HG02943 (cell line): Measurements from ENCODE around the gene HIVEP3.

Experiments
- ATAC-seq: cut with Tn5 transposase; IDR thresholded peaks from one replicate; pipeline ENCODE4 v1.9.1; 2021; ENCODE audit warnings: mild to moderate bottlenecking, low read depth, moderate library complexity; ENCODE audit not compliant: unreplicated experiment

The HIVEP3 gene

DNA sequence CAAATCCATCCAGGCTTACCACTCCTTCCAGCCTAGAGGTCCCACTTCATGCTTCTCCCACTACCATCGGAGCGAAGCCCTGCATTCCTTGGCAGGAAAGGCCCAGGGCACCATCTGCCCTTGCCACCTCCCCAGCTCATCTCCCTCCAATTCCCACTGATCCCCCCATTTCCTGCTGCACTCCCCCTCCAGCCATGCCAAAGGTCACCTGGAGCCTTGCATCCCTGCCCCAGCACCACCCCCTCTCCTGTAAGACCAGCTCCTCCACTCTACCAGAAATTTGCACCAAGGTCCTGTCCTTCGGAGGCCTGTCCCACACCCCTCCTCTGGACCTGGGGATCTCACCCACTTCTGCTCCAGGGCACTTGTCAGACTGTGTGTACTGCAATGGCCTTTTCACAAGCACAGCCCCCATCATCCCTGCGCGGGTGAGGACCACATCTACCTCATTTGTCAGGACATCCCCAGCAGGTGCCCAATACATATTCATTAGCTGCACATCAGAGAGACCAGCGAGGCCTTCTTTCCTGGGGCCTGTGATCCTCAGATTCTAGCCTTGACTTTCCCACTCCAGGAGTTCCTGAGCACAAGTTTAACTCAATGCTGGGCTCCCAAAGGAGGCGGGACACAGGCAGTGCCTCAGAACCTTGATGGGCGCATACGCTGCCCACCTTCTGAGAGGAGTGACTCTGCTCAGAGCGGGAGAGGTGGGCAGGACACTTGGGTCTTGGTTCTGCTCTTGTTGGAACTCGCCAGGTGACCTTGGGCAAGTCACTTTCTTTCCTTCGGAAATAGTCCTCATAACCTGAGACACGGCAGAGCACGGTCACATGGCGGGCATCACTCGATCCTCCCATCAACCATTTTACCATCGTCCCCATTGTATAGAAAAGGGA is 384.3 kb downstream of the HIVEP3 start:
- no peak for ATAC-seq

DNA sequence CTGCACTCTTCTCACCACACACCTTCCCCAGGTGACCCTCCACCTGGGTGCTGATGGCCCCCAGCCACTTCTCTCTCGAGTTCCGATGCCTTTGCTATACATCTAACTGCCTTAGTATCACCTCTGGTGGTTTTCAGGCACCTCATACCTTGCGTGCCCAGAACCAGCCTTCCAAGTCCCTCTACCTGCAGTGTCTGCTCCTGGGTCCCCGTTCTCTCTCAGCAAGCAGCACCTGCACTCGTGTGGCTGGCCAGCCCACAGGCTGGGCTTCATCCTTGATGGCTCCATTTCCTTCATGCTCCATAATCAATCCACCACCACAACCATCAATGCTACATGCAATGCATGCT is 385.0 kb downstream of the HIVEP3 start:
- ATAC-seq, result no peak

DNA sequence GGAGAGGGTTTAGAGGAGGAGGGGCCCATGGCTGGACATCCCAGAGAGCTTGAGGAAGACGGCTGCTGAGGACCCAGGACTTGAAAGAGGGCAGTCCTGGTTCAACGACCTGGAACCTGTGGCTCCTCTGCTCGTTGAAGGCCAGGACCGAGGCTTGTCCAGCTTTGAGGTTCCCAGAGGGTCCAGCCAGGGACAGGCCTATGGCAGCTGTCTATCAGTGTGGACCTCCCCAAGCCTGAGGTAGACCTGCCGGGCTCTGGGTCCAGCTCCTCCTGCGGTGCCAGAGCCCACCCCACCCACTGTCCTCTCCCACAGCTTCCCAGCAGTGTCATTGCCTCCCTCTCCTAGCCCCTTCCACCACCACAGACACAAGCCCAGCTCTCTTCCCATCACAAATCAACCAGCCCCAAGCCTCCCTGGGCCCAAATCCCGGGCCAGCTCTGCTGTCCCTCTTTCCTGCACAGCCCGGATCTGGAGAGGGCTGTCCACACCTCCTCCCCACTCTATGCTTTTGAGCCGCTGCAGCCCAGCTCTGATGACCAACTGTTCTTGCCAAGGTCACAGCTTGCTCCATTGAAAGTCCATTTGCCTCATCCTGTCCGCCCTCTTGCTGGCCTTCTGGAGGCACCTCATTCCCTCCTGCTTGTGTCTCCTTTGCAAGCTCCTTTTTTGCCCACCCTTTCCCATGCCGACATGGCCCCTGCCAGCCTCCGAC is 385.5 kb downstream of the HIVEP3 start:
- ATAC-seq, result no peak

DNA sequence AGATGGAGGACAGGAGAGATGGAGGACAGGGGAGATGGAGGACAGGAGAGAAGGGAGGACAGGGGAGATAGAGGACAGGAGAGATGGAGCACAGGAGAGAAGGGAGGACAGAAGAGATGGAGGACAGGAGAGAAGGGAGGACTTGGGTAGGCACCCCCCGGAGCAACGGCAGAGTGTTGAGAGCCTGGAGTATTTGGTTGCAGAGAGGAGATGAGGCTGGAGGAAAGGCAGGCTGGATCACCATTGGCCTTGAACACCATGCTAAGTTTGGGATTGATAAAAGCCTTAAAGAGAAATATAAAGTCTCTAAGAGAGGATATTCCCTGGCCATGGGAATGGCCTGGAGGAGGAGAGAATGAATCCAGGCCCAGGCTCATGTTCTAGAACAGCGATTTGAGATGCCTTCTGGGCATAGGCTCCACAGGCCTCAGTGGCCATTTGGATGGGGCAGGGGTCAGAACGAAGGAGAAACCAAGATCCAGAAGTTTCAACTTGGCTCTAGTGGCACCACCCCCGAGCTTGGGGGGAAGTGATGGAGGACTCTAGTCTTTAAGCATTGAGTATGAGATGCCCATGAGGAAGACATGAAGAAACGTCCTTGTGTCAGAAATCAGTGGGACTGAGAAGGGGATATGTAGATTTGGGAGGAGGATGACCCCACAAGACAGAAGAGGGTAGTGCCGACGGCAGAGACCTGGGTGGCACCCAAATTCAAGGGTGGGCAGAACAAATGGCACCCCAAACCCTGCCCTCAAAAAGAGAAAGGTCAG is 386.3 kb downstream of the HIVEP3 start:
- no peak for ATAC-seq

DNA sequence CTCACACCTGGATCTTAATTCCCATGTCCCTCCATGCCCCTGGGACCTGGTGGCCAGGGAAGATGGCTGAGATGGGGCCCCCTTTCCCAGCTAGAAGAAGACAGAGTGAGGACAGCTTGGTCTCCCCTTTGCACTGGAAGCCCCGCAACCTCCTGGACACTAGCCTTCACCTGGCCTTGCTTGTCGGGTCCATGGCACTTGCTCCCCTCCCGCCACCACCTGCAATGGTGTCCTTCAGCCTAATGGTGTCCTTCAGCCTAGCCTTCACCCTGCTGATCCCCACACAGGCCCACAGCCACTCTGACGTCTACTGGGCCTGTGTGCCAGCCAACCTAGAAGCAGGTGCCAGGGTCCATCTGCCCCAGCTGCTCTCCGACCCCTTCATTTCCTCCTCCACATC is 388.3 kb downstream of the HIVEP3 start:
- ATAC-seq, result no peak

DNA sequence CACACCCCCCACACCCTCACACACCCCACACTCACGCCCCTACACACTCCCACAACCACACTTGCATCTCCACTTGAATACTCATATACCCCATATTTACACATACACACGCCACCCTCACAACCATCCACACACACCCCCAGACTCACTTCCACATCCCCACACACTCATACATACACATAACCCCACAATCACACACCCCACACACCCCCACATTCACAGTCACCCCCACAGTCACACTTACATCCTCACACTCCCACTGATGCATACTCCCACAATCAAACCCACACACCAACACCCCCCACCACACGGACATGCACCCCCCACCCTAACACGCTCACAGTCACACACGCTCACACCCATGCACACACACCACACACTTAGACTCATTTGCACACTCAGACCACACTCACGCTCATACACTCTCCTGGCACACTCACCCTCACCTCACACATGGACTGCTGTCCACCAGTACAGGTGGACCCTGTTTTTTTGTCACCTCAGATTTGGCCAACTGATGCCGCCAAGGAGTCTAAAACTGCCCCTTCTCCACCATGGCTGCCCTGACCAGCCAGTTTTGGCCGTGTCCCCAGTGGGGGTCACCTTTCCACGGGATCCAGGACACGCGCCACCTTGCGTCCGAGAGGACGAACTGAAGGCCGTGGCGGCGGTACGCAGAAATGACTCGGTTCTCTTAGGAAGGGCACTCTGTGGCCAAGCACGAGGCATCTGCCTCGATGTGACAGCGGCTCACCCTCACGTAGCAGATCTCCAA is 388.9 kb downstream of the HIVEP3 start:
- ATAC-seq, result no peak

DNA sequence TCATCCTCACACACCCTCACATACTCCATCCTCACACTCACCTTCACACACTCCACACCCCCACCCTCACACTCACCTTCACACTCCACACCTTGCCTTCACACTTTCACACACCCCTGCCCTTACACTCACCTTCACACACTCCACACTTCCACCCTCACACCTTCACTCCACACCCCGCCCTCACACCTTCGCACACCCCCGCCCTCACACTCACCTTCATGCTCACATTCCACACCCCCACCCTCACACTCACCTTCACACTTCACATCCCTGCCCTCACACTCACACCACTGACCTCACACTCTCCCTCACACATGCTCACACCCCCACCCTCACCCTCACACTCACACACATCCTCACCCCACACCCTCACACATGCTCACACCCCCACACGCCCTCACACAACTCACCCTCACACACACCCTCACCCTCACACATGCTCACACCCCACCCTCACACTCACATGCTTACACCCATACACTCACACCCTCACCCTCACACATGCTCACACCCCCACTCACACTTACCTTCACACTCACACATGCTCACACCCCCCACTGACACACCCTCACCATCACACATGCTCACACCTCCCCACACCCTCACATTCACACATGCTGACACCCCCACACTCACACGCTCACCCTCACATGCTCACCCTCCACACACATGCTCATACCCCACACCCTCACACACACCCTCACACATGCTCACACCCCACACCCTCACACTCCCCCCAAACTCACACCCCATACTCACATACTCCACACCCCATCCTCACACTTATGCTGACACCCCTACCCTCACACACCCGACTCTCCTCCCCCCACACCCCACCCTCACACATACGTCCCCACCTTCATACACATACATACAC is 389.8 kb downstream of the HIVEP3 start:
- no peak for ATAC-seq

DNA sequence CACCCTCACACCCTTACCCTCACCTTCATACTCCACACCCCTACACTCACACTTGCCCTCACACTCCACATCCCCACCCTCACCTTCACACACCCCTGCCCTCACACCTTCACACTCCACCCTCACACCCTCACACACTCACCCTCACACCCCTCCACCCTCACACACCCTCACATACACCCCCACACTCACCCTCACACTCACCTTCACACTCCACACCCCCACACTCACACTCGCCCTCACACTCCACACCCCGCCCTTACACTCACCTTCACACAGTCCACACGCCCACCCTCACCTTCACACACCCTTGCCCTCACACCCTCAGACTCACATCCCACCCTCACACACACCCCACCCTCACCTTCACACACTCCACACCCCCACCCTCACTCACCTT is 390.6 kb downstream of the HIVEP3 start:
- no peak for ATAC-seq

DNA sequence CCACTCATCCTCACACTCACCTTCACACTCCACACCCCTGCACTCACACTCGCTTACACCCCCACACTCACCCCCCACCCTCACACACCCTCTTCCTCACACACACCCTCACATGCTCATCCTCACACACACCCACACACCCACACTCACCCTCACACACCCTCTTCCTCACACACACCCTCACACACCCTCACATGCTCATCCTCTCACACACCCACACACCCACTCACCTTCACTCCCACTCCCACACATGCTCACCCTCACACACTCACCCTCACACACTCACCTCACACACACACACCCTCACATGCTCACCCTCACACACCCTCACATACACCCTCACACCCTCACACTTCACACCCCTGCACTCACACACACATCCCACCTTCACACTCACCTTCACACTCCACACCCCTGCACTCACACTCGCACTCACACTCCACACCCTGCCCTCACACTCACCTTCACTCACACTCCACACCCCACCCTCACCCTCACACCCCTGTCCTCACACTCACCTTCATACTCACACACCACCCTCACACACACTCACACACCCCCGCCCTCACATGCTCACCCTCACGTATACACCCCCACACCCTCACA is 391.7 kb downstream of the HIVEP3 start:
- no peak for ATAC-seq

DNA sequence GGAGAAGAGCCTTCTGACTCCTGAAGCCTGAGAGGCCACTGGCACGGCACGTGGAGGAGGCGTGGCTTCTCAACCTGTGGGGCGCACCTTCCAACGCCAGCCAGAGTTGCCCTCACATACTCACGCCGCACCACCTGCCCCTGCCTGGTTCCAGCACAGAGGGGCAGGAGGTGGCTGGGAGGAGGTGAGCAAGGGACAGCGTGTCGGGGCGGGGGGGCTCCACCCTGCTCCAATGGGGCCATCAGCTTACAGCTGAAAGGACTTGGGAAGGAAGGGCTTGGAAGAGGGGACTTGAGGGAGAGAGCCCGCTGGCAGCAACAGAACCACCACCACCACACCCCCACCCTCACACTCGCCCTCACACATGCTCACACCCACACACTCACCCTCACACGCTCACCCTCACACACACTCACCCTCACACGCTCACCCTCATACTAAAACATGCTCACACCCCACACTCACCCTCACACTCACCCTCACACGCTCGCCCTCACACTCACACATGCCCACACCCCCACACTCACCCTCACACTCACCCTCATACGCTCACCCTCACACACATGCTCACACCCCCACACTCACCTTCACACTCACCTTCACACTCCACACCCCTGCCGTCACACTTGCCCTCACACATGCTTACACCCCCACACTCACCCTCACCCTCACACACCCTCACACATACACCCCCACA is 392.7 kb downstream of the HIVEP3 start:
- ATAC-seq, result no peak

DNA sequence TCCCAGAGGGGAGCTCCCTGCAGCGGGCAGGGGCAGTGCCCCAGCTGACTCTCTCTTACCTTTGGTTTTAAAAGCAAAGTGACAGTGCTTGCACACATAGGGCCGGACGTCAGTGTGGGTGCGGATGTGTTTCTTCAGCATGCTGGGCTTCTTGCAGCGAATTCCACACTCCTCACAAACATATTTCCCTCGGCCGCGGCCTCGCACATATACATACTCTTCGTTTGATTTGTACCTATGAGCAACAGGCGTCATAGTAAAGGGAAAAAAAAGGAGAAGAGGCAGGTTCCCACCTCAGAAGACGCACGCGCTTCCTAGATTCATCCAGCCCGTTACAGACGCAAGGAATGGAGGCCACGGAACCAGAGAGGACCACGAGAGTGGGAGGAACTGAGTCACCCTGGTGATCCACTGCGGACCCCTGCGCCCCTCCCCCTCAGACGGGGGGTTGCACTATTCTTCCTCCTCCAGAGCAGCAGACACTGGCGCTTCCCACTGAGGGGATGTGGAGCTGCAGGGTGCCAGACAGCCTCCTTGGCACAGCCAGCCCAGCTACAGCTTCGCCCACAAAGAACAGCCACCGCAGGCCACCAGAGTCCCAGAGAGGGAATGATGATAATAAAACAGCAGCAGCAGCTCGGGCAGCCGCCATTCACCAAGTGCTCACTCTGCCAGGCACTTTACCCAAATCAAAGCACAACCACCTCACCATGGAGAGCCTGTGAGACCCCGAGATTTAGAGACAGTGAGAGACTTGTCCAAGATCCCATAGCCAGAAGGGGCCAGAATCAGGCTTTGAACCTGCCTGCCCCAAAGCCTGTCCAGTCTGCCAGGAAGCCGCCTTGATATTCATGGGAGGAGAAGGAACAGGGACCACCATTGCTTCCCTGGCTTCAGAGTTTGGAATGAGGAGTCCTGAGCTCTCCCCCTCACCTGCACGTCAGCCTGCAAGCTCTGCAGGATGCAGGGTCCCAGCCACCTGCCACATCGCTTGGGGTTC is 393.7 kb downstream of the HIVEP3 start:
- no peak for ATAC-seq

DNA sequence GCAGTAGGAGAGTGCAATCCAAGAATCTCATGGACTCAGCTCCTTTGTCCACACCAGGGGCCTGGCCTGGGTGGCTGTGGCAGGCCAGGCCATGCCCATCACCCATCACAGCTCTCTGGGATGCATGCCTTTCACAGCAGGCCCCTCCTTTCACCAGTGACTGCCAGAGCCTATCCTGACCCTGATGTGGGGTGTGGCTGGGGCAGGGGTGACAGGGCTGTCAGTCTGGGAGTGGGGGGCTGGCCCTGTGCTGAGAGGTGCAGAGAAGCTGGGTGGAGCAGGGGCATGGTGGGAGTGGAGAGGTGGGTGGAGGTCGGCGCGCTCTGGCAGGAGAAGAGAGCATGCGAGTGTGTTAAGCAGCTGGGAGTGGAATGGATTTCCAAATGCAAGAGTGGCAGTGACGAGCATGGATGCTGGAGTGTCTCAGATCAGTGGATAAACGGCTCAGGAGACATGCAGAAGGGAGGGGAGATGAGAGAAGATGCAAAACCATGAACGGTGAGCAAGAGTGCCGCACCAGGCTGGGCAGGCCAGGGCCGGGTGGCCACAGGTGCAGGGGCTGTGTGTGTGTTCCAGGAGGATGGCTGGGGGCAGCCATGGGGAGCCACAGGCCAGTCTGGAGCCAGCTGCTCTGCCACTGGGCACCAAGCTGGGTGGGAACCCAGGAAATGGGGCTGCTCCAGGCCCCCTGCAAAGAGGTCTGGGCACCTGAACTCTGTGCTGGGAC is 394.6 kb downstream of the HIVEP3 start:
- no peak for ATAC-seq

DNA sequence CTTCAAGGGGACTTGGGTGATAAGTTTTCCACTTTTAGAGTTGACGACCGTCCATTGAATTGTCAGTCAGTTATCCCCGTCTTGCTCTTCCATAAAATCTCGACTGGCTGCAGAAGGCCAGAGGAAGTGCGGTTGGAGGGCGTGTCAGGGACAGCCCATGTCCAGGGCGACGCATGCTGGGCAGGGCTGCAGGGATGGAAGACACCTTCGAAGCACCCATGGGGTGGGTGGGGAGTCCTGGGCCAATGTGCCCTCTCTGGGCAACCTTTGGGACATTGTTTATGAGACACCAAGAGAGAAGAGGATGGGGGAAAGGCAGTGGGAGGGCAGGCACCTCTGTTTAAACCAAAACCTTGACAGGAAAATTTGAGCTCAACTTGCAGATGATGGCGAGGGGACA is 395.7 kb downstream of the HIVEP3 start:
- no peak for ATAC-seq

DNA sequence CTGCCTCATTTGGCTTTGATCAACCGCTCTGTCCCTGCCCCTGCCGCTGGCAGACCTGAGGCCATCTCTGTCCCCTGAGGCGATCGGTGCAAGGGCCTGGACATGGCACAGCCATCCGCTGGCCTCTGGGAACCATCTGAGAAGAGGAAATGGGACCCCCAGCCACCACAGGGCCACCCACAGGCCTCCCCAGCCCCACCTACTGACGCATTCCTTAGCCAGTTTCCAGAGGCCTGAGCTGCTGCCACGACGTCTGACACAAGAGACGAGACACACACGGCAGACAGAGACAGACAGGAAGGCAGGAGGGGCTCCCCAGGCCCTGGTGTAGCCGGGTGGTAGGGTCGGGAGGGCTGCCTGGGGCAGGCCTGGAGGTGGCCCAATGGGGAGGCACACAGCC is 397.0 kb downstream of the HIVEP3 start:
- no peak for ATAC-seq

DNA sequence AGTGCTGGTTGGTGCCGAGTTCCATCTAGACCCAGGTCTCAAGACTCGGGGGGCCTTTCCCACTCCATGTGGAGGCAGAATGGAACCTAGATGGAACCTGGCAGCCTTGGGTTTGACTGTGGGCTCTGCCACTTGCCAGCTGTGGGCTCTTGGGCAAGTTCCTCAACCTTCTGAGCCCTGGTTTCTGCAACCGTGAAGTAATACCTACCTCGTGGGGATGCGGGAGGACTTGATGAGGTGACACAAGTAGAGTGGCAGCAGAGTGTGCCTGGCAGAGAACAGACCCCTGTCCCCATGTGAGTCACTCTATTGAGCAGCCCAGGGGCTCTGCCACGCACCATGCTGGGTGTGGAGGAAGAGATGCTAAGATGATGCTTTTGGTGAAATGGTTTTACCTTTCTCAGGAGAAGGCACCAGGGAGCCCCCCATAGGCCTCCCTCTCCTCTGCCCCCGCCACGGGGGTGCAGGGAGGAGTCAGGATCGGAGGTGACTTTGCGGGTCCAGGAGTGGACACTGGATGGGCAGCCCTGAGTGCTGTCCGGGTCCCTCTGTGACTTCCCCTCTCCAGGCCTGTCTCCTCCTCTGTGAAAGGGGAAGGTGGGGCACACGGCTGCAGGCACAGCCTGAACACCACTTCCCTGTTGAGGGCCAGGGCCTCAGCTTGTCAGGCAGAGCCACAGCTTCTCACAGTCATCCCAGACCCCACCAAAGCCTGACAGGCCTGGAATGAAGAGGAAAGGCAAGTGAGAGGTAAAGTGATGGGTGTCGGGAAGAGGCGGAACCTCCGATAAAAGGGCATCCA is 397.6 kb downstream of the HIVEP3 start:
- no peak for ATAC-seq

DNA sequence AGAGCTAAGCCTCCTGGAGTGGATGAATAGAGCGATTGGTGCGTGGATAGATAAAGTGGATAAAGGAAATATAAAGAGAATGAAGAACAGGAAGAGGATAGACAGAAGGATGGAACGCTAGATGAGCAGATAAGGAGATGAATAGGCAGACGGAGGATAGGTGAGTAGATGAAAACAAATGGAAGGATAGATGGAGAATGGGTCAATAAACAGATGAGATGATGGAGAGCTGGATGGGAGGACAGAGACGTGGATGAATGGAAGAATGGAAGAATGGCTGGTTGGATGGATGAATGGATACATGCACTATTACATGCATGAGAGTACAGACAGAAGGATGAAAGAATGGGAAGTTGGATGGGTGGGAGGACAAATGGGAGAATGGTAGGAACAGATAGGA is 399.1 kb downstream of the HIVEP3 start:
- no peak for ATAC-seq
